Measurements from ENCODE around the gene TUSC7. TPM values are rescaled to one million over a fixed set of nuclear protein-coding genes. Genes with fewer than 3 reads are reported as not detected.

TUSC7 gene
- total RNA-seq: not detected

- WGBS, 2 donors: 89 to 92% methylated on average over 4 of the region's 4 CpGs
- no peaks in the 10 kb centered on the region for H3K4me1 ChIP-seq
- TF ChIP-seq POLR2A (IDR thresholded peaks at IDR 0.05) (no peak), CTCF (IDR thresholded peaks at IDR 0.05) (no peak), EP300 (IDR thresholded peaks at IDR 0.05) (no peak)
- H3K27me3 ChIP-seq: no peaks in the 10 kb centered on the region
- no peak within 1 kb of the TSS for H3K4me3 ChIP-seq
- no peak for DNase-seq (ENCODE audit: low spot score in 2 of 2)
- H3K9me3 ChIP-seq: no peaks in the 10 kb centered on the region
- no peak within 1 kb of the TSS for H3K27ac ChIP-seq
- H3K36me3 ChIP-seq: no peaks in the 10 kb centered on the region
Observed at GRCh38 chr3:116709479-116709878, at the start of gene TUSC7. Gene TUSC7, plus strand, starts transcription at chr3:116709779.

- H3K27ac ChIP-seq: no peak overlapping the region
- WGBS, 2 donors: 95% methylated on average over 1 of the region's 1 CpG
- no peaks in the 10 kb centered on the region for H3K4me1 ChIP-seq
- no peak for DNase-seq (ENCODE audit: low spot score in 2 of 2)
- no peak overlapping the region for H3K4me3 ChIP-seq
- H3K36me3 ChIP-seq: no peaks in the 10 kb centered on the region
- TF ChIP-seq POLR2A (IDR thresholded peaks at IDR 0.05): no peak
- no peak for TF ChIP-seq CTCF (IDR thresholded peaks at IDR 0.05)
- TF ChIP-seq EP300 (IDR thresholded peaks at IDR 0.05): no peak
- H3K9me3 ChIP-seq: no peaks in the 10 kb centered on the region
- no peaks in the 10 kb centered on the region for H3K27me3 ChIP-seq
Observed at GRCh38 chr3:116661196-116661595, 48.4 kb upstream of the TUSC7 start.

- Histone ChIP-seq H3K4me3 (no peak overlapping the region), H3K36me3 (no peaks in the 10 kb centered on the region), H3K4me1 (no peaks in the 10 kb centered on the region), H3K27ac (no peak overlapping the region), H3K27me3 (no peaks in the 10 kb centered on the region), H3K9me3 (no peaks in the 10 kb centered on the region)
- TF ChIP-seq EP300 (IDR thresholded peaks at IDR 0.05) (no peak), CTCF (IDR thresholded peaks at IDR 0.05) (no peak)
- 24 to 31% methylated on average over 8 of the region's 8 CpGs for WGBS, 2 donors
- no peak for DNase-seq (ENCODE audit: low spot score in 2 of 2)
Observed at GRCh38 chr3:116663161-116664110, 46.1 kb upstream of the TUSC7 start.

- no peaks in the 10 kb centered on the region for H3K27me3 ChIP-seq
- H3K4me1 ChIP-seq: no peaks in the 10 kb centered on the region
- no peaks in the 10 kb centered on the region for H3K9me3 ChIP-seq
- TF ChIP-seq POLR2A (IDR thresholded peaks at IDR 0.05) (no peak), EP300 (IDR thresholded peaks at IDR 0.05) (no peak), CTCF (IDR thresholded peaks at IDR 0.05) (no peak)
- H3K4me3 ChIP-seq: no peak overlapping the region
- H3K27ac ChIP-seq: no peak overlapping the region
- no peaks in the 10 kb centered on the region for H3K36me3 ChIP-seq
- no peak for DNase-seq (ENCODE audit: low spot score in 2 of 2)
Observed at GRCh38 chr3:116667324-116667723, 42.3 kb upstream of the TUSC7 start.

- Histone ChIP-seq H3K4me1 (no peaks in the 10 kb centered on the region), H3K36me3 (no peaks in the 10 kb centered on the region), H3K9me3 (no peaks in the 10 kb centered on the region), H3K4me3 (no peak overlapping the region), H3K27ac (no peak overlapping the region), H3K27me3 (no peaks in the 10 kb centered on the region)
- 65 to 75% methylated on average over 1 of the region's 1 CpG for WGBS, 2 donors
- TF ChIP-seq EP300 (IDR thresholded peaks at IDR 0.05) (no peak), POLR2A (IDR thresholded peaks at IDR 0.05) (no peak), CTCF (IDR thresholded peaks at IDR 0.05) (no peak)
- no peak for DNase-seq (ENCODE audit: low spot score in 2 of 2)
Observed at GRCh38 chr3:116667791-116668190, 41.8 kb upstream of the TUSC7 start.

Measured in tibial nerve (tissue), 4 donors.